Ramos (cell line): ENCODE measurements around the gene CACYBP.

Source experiments
- in situ Hi-C: fragments of 300-500 bp; cut with MboI; formaldehyde crosslinking; loops from one replicate; pipeline ENCODE4 v1.14.3; 2022; ENCODE audit warnings: low sequenced_read_pairs; ENCODE audit not compliant: unreplicated experiment

Gene CACYBP

GRCh38 chr1:175045097-175045496 lies 45.4 kb downstream of the CACYBP start:
- in situ Hi-C loops: loop anchor here (10.0 kb wide), 1 partner anchor 290 kb away; no protein-coding TSS in a partner anchor

GRCh38 chr1:175045519-175045918 lies 45.8 kb downstream of the CACYBP start:
- in situ Hi-C loops: loop anchor here (10.0 kb wide), 1 partner anchor 289 kb away; no protein-coding TSS in a partner anchor

- in situ Hi-C loops: no loop called here
Measured at GRCh38 chr1:175050992-175051391, 51.2 kb downstream of the CACYBP start.

- in situ Hi-C loops: no loop called here
Measured at GRCh38 chr1:175054736-175055135, 55.0 kb downstream of the CACYBP start.
